HepG2 (cell line): ENCODE results near the gene NLE1. TPM values are rescaled to one million over a fixed set of nuclear protein-coding genes. Genes with fewer than 3 reads are reported as not detected.

Experiments
- ESRRA ChIP-seq: sonication (generic); formaldehyde crosslinking; IDR thresholded peaks from 2 replicates; pipeline ENCODE4 v1.5.1; 2020; ENCODE audit warnings: mild to moderate bottlenecking, low read depth, missing genetic modification reagents
- HIVEP1 ChIP-seq: sonication (generic); formaldehyde crosslinking; IDR thresholded peaks from 2 replicates; pipeline ENCODE4 v1.4.0; 2020; ENCODE audit warnings: mild to moderate bottlenecking, missing genetic modification reagents
- HNRNPH1 ChIP-seq: fragments of 200-400 bp; formaldehyde crosslinking; optimal IDR thresholded peaks from 2 replicates; pipeline ENCODE3; 2017; ENCODE audit warnings: mild to moderate bottlenecking, low read depth, low read length
- MAX ChIP-seq: IDR thresholded peaks from 2 replicates; pipeline ENCODE4 v1.6.1; 2012; ENCODE audit warnings: inconsistent platforms
- NFE2 ChIP-seq: sonication (generic); formaldehyde crosslinking; IDR thresholded peaks from 2 replicates; pipeline ENCODE4 v1.4.0; 2020; ENCODE audit warnings: missing genetic modification reagents
- NFE2L2 ChIP-seq: fragments of 150-350 bp; IDR thresholded peaks from 2 replicates; pipeline ENCODE4 v1.6.1; 2014; ENCODE audit warnings: low read length
- NFKB2 ChIP-seq: sonication (generic); formaldehyde crosslinking; IDR thresholded peaks from 2 replicates; pipeline ENCODE4 v1.4.0; 2020; ENCODE audit warnings: missing genetic modification reagents, borderline replicate concordance
- REXO4 ChIP-seq: sonication (generic); formaldehyde crosslinking; IDR thresholded peaks from 2 replicates; pipeline ENCODE4 v1.8.0; 2022; ENCODE audit warnings: missing genetic modification reagents, mild to moderate bottlenecking, borderline replicate concordance
- RFX5 ChIP-seq: IDR thresholded peaks from 2 replicates; pipeline ENCODE4 v1.6.1; 2011; ENCODE audit warnings: low read depth, low read length, improper control_type of control experiment
- SNAPC2 ChIP-seq: sonication (generic); formaldehyde crosslinking; IDR thresholded peaks from 2 replicates; pipeline ENCODE4 v1.8.1; 2022; ENCODE audit warnings: mild to moderate bottlenecking, missing genetic modification reagents
- TFE3 ChIP-seq: IDR thresholded peaks from 2 replicates; pipeline ENCODE4 v1.6.1; 2016
- TP53 ChIP-seq: sonication (generic); formaldehyde crosslinking; conservative IDR thresholded peaks from 2 replicates; pipeline ENCODE4 v1.4.0; 2020; ENCODE audit warnings: missing genetic modification reagents
- WIZ ChIP-seq: sonication (generic); formaldehyde crosslinking; IDR thresholded peaks from 2 replicates; pipeline ENCODE4 v1.5.1; 2020; ENCODE audit warnings: mild to moderate bottlenecking, missing genetic modification reagents
- ZEB1 ChIP-seq: IDR thresholded peaks from 2 replicates; pipeline ENCODE4 v1.6.1; 2012; ENCODE audit warnings: mild to moderate bottlenecking, low read depth, inconsistent platforms; ENCODE audit not compliant: insufficient replicate concordance
- ZNF224 ChIP-seq: sonication (generic); formaldehyde crosslinking; IDR thresholded peaks from 2 replicates; pipeline ENCODE4 v1.5.0; 2020; ENCODE audit warnings: mild to moderate bottlenecking, missing genetic modification reagents
- ZNF354B ChIP-seq: sonication (generic); formaldehyde crosslinking; IDR thresholded peaks from 2 replicates; pipeline ENCODE4 v1.8.0; 2022; ENCODE audit warnings: mild to moderate bottlenecking, missing genetic modification reagents
- ZNF383 ChIP-seq: sonication (generic); formaldehyde crosslinking; IDR thresholded peaks from 2 replicates; pipeline ENCODE4 v1.4.0; 2020; ENCODE audit warnings: missing genetic modification reagents, mild to moderate bottlenecking, borderline replicate concordance
- ZNF547 ChIP-seq: sonication (generic); formaldehyde crosslinking; IDR thresholded peaks from 2 replicates; pipeline ENCODE4 v1.5.1; 2020; ENCODE audit warnings: mild to moderate bottlenecking, missing genetic modification reagents
- ZNF747 ChIP-seq: sonication (generic); formaldehyde crosslinking; IDR thresholded peaks from 2 replicates; pipeline ENCODE4 v1.8.1; 2023; ENCODE audit warnings: missing genetic modification reagents, mild to moderate bottlenecking, borderline replicate concordance
- ZNF761 ChIP-seq: sonication (generic); formaldehyde crosslinking; conservative IDR thresholded peaks from 2 replicates; pipeline ENCODE4 v1.4.0; 2020; ENCODE audit warnings: mild to moderate bottlenecking, missing genetic modification reagents
- ZSCAN20 ChIP-seq: sonication (generic); formaldehyde crosslinking; IDR thresholded peaks from 2 replicates; pipeline ENCODE4 v1.4.0; 2020; ENCODE audit warnings: missing genetic modification reagents, mild to moderate bottlenecking, borderline replicate concordance
- polyA plus RNA-seq, 8 experiments: library from polyadenylated mRNA; depleted of rRNA in 3 of 8; stranded (reverse) in 7 of 8; unstranded in 1 of 8; fragments of >200 nt; fragmentation: Illumina TruSeq in 4 of 8; extraction: Trizol in 4 of 8; gene quantifications; 2 replicates each; pipeline versions ENCODE4 v1.2.1 to v1.2.3, GENCODE V29; 2011 to 2016; ENCODE audit warnings: low read depth in 4 of 8, missing spikeins in 1 of 8, mixed read lengths in 1 of 8; ENCODE audit not compliant: insufficient read depth in 1 of 8
- total RNA-seq, 5 experiments: library from RNA; depleted of rRNA; stranded (reverse); fragments of >200 nt; fragmentation: Illumina TruSeq; extraction: Trizol; gene quantifications; 2 replicates each; pipeline ENCODE4 v1.2.3, GENCODE V29; 2016; ENCODE audit warnings: low read depth in 1 of 5
- TF ChIP-seq, protein P1 (sequence below): sonication (generic); formaldehyde crosslinking; IDR thresholded peaks from 2 replicates; pipeline ENCODE4 v1.5.0; 2020; ENCODE audit warnings: mild to moderate bottlenecking, missing genetic modification reagents, borderline replicate concordance
- TF ChIP-seq, protein P2 (sequence below): sonication (generic); formaldehyde crosslinking; IDR thresholded peaks from 2 replicates; pipeline ENCODE4 v1.4.0; 2020; ENCODE audit warnings: mild to moderate bottlenecking, missing genetic modification reagents, borderline replicate concordance
- TF ChIP-seq, protein P3 (sequence below): IDR thresholded peaks from 2 replicates; pipeline ENCODE4 v1.6.1; 2018; ENCODE audit warnings: missing genetic modification reagents

Gene NLE1
- total and polyA plus RNA-seq, 2 of the 13 experiments (the other 11 are each of a cell fraction or from before 2014, with no cell fraction given) = 20.3 to 34.5 TPM

DNA sequence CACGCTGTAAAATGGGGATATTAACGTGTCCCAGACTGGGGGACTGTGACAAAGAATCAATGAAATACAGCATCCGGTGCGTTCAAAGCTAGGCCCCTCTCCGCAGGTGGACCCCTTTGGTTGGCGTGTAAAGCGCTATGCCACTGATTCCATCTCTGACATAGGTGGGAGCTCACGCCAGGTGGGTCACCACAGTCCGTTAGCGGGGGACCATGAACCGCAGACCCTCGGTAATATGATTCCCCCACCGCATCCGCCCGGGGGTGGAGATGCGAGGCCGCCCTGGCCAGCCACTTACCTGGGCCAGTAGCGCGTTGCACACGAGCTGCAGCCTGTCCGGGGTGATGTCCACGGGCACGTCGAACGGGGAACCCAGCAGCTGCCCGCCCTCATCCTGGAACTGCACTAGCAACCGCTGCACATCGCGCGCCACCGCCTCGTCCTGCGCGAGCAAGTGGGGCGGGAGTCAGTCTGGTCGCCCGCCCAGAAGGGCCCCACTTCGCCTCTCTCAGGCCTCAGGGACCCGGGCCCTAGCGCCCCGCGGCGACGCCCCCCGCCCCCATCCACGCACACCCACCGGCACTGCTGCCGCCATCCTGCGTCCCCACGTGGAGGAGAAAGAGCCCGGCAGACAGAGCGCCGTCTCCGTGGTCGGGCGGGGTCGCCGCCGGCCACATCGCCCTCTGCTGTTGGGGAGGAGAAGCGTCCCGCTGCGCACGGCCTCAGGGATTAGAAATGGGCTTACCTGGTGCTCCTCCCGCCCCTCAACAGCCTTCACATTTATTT lies at the start of gene NLE1 (continued):
- no peak for TF ChIP-seq HNRNPH1
- peak; percentile 88; the same call in 1 of the 2 replicates for TF ChIP-seq ZNF761 (CRISPR knock-in tag)
- TF ChIP-seq, protein P1, sequence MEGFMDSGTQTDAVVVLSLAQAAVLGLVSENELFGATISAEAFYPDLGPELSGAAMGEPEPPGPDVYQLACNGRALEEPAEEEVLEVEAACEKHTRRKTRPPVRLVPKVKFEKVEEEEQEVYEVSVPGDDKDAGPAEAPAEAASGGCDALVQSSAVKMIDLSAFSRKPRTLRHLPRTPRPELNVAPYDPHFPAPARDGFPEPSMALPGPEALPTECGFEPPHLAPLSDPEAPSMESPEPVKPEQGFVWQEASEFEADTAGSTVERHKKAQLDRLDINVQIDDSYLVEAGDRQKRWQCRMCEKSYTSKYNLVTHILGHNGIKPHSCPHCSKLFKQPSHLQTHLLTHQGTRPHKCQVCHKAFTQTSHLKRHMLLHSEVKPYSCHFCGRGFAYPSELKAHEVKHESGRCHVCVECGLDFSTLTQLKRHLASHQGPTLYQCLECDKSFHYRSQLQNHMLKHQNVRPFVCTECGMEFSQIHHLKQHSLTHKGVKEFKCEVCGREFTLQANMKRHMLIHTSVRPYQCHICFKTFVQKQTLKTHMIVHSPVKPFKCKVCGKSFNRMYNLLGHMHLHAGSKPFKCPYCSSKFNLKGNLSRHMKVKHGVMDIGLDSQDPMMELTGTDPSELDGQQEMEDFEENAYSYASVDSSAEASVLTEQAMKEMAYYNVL (CRISPR knock-in tag) = peak; percentile 54; the same call in 1 of the 2 replicates
- 0 out of 2 replicates have a peak, but pooled peaks have one; percentile 27 for TF ChIP-seq SNAPC2 (CRISPR knock-in tag)
- TF ChIP-seq ZNF547 (CRISPR knock-in tag) = no peak
- TF ChIP-seq, protein P2, sequence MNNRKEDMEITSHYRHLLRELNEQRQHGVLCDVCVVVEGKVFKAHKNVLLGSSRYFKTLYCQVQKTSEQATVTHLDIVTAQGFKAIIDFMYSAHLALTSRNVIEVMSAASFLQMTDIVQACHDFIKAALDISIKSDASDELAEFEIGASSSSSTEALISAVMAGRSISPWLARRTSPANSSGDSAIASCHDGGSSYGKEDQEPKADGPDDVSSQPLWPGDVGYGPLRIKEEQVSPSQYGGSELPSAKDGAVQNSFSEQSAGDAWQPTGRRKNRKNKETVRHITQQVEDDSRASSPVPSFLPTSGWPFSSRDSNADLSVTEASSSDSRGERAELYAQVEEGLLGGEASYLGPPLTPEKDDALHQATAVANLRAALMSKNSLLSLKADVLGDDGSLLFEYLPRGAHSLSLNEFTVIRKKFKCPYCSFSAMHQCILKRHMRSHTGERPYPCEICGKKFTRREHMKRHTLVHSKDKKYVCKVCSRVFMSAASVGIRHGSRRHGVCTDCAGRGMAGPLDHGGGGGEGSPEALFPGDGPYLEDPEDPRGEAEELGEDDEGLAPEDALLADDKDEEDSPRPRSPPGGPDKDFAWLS (CRISPR knock-in tag) = peak; percentile 70; the same call in 1 of the 2 replicates
- 0 out of 2 replicates have a peak, but pooled peaks have one; percentile 73 for TF ChIP-seq ZNF383 (CRISPR knock-in tag)
- TF ChIP-seq NFKB2 (CRISPR knock-in tag) = peak; percentile 68; the same call in 1 of the 2 replicates
- TF ChIP-seq, protein P3, sequence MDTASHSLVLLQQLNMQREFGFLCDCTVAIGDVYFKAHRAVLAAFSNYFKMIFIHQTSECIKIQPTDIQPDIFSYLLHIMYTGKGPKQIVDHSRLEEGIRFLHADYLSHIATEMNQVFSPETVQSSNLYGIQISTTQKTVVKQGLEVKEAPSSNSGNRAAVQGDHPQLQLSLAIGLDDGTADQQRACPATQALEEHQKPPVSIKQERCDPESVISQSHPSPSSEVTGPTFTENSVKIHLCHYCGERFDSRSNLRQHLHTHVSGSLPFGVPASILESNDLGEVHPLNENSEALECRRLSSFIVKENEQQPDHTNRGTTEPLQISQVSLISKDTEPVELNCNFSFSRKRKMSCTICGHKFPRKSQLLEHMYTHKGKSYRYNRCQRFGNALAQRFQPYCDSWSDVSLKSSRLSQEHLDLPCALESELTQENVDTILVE (CRISPR knock-in tag) = peak; percentile 72
- no peak for TF ChIP-seq NFE2 (CRISPR knock-in tag)
- no peak for TF ChIP-seq TP53 (CRISPR knock-in tag)
- peak; percentile 99 for TF ChIP-seq MAX
- no peak for TF ChIP-seq ZNF354B
- TF ChIP-seq HIVEP1 (CRISPR knock-in tag) = peak; percentile 70; the same call in 1 of the 2 replicates
- no peak for TF ChIP-seq ZNF224 (CRISPR knock-in tag)
- TF ChIP-seq ZNF747 (CRISPR knock-in tag) = peak; percentile 85; the same call in 1 of the 2 replicates
- no peak for TF ChIP-seq RFX5
- TF ChIP-seq ZEB1 = no peak
- TF ChIP-seq ESRRA = peak; percentile 59; the same call in 1 of the 2 replicates
- no peak for TF ChIP-seq WIZ (CRISPR knock-in tag)
- TF ChIP-seq NFE2L2 = no peak
- peak; percentile 48; the same call in 1 of the 2 replicates for TF ChIP-seq TFE3 (CRISPR knock-in tag)
- no peak for TF ChIP-seq REXO4 (CRISPR knock-in tag)
- TF ChIP-seq ZSCAN20 (CRISPR knock-in tag) = no peak
